Gastrocnemius medialis (tissue), 4 donors: ENCODE data around the gene SLC1A4. TPM values are rescaled to one million over a fixed set of nuclear protein-coding genes. Genes with fewer than 3 reads are reported as not detected.
"Not testable (repeated sequence)": the region's sequence is repeated elsewhere in the genome, so short reads cannot be mapped to it uniquely, and the experiment has no call there.

ENCODE experiments used
- ATAC-seq, 2 donors: fragments of 150-250 bp; one replicate each; pipeline ENCODE4 v1.9.1; 2016
- DNase-seq, 2 donors: peaks; one replicate each; pipeline ENCODE4 v3.0.0-alpha.2; 2019
- H3K27ac ChIP-seq, 4 donors: fragments of 200-600 bp; sonication (generic); 1 replicate in 1 of 4; 2 replicates in 3 of 4; pipeline ENCODE4 v1.5.1; 2016 to 2018; ENCODE audit warnings: mild to moderate bottlenecking in 2 of 4, moderate library complexity in 1 of 4
- H3K27me3 ChIP-seq, 3 donors: fragments of 200-600 bp; sonication (generic) in 2 of 3; 1 replicate in 1 of 3; 2 replicates in 2 of 3; pipeline versions ENCODE4 v1.5.1 to v1.6.0; 2016 to 2019; ENCODE audit warnings: mild to moderate bottlenecking in 1 of 3, moderate library complexity in 1 of 3
- H3K36me3 ChIP-seq, 2 donors: fragments of 200-600 bp; sonication (generic) in 1 of 2; one replicate each; pipeline ENCODE4 v1.5.1; 2017 to 2018
- H3K4me1 ChIP-seq, 2 donors: fragments of 200-600 bp; sonication (generic) in 1 of 2; one replicate each; pipeline ENCODE4 v1.5.1; 2016 to 2017; ENCODE audit warnings: mild to moderate bottlenecking in 2 of 2
- H3K4me3 ChIP-seq, 4 donors: fragments of 200-600 bp; sonication (generic) in 3 of 4; 1 replicate in 1 of 4; 2 replicates in 3 of 4; pipeline ENCODE4 v1.5.1; 2016 to 2019; ENCODE audit warnings: mild to moderate bottlenecking in 2 of 4
- H3K9me3 ChIP-seq, 3 donors: fragments of 200-600 bp; sonication (generic) in 2 of 3; 1 replicate in 1 of 3; 2 replicates in 2 of 3; pipeline ENCODE4 v1.5.1; 2016 to 2019
- POLR2A ChIP-seq, 2 donors: fragments of 450-650 bp; IDR thresholded peaks; one replicate each; pipeline ENCODE4 v1.6.1; 2017; ENCODE audit warnings: antibody characterized with exemption in 2 of 2, mild to moderate bottlenecking in 2 of 2, moderate library complexity in 2 of 2
- in situ Hi-C, 4 donors: fragments of 200-750 bp; cut with MboI; loops; one replicate each; pipeline versions ENCODE4 v1.15.0 to v1.8.0; 2017; ENCODE audit warnings: low sequenced_read_pairs in 4 of 4
- intact Hi-C: fragments of 100-400 bp; cut with DNase I; formaldehyde crosslinking; loops from one replicate; pipeline ENCODE4 v1.15.1; 2023; ENCODE audit warnings: low total_unique reads
- total RNA-seq, 4 donors: library from RNA; depleted of rRNA; stranded (reverse); fragments of >200 nt; gene quantifications; one replicate each; pipeline versions ENCODE4 v1.1.0 to v1.2.3, GENCODE V29; 2016
- TF ChIP-seq, protein P1 (sequence below), 5 experiments: fragments of 450-650 bp in 3 of 5; fragments of 200-600 bp in 2 of 5; sonication (generic) in 2 of 5; IDR thresholded peaks in 4 of 5; conservative IDR thresholded peaks in 1 of 5; 1 replicate in 4 of 5; 2 replicates in 1 of 5; pipeline ENCODE4 v1.5.1; 2016 to 2019; ENCODE audit warnings: antibody characterized with exemption in 5 of 5, mild to moderate bottlenecking in 3 of 5, moderate library complexity in 3 of 5

Gene SLC1A4
- total RNA-seq, 4 donors from 2014 or later: 5.4 to 54.1 (median 14.1) TPM

DNA sequence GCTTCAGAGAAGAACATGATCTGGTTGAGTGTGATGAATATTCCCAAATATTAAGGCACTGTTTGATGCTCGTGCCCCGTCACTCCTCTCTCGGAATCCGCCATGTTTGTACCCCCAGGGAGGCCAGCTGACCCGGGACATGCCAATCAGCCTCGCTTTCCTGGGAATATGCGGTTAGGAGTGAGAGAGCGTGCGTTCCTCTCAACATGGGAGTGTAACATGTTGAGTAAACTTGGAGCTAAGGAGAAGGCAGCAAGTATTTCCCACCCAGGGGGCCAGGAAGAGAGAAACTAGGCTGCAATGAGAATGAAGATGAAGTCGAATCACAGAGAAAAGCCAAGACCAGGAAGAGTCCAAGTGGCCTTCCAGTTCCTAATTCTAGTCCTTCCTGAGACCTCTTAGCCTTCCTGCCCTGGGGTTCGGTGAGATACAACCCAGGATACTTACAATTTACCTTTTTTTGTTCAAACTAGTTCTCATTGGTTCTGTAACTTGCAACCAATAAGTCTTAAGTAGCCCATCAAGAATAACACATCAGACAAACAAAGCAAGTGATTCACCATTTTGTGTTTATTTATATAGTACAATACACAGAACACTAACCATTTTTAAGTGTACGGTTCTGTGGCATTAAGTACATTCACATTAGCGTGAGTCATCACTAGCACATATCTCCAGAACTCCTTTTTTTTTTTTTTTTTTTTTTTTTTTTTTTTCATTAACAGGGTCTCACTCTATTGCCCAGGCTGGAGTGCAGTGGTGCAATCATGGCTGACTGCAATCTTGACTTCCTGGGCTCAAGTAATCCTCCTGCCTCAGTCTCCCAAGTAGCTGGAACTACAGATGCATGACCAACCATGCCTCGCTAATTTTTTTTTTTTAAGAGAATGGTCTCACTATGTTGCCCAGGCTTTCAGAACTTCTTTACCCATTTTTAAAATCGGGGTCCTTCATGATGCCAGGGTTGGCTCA is 36.4 kb upstream of the SLC1A4 start:
- Histone ChIP-seq H3K27me3 (no peaks in the 10 kb centered on the region), H3K36me3 (no peaks in the 10 kb centered on the region), H3K9me3 (no peaks in the 10 kb centered on the region), H3K4me1 (peaks cover 21 to 23% of the 10 kb centered on the region in 2 donors), H3K27ac (no peak overlapping the region), H3K4me3 (no peak overlapping the region)
- DNase-seq (no peak), ATAC-seq (no peak)
- in situ Hi-C loops (no loop called here), intact Hi-C loops (no loop called here)
- TF ChIP-seq POLR2A (IDR thresholded peaks at IDR 0.05): no peak

DNA sequence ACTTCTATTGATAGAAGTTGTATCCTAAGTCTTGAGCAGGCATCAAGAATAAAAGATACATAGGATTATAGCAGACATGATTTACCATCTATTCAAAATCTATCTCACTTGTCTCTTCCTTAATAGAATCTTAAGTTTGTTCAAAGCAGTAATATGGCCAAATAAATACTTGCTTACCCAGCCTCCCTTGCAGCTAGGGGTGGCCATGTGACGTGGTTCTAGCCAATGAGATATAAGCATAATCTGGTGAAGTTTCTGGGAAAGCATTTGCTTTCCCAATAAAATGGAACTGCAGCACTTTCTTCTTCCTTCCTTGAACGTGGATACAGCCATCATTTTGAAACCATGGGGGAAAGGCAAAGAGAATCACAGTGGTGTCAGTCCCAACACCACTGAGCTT is 33.7 kb upstream of the SLC1A4 start:
- TF ChIP-seq, protein P1, sequence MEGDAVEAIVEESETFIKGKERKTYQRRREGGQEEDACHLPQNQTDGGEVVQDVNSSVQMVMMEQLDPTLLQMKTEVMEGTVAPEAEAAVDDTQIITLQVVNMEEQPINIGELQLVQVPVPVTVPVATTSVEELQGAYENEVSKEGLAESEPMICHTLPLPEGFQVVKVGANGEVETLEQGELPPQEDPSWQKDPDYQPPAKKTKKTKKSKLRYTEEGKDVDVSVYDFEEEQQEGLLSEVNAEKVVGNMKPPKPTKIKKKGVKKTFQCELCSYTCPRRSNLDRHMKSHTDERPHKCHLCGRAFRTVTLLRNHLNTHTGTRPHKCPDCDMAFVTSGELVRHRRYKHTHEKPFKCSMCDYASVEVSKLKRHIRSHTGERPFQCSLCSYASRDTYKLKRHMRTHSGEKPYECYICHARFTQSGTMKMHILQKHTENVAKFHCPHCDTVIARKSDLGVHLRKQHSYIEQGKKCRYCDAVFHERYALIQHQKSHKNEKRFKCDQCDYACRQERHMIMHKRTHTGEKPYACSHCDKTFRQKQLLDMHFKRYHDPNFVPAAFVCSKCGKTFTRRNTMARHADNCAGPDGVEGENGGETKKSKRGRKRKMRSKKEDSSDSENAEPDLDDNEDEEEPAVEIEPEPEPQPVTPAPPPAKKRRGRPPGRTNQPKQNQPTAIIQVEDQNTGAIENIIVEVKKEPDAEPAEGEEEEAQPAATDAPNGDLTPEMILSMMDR (IDR thresholded peaks at IDR 0.05 in 4 of 5, conservative IDR thresholded peaks at IDR 0.05 in 1 of 5): no peak
- no peak for TF ChIP-seq POLR2A (IDR thresholded peaks at IDR 0.05)

DNA sequence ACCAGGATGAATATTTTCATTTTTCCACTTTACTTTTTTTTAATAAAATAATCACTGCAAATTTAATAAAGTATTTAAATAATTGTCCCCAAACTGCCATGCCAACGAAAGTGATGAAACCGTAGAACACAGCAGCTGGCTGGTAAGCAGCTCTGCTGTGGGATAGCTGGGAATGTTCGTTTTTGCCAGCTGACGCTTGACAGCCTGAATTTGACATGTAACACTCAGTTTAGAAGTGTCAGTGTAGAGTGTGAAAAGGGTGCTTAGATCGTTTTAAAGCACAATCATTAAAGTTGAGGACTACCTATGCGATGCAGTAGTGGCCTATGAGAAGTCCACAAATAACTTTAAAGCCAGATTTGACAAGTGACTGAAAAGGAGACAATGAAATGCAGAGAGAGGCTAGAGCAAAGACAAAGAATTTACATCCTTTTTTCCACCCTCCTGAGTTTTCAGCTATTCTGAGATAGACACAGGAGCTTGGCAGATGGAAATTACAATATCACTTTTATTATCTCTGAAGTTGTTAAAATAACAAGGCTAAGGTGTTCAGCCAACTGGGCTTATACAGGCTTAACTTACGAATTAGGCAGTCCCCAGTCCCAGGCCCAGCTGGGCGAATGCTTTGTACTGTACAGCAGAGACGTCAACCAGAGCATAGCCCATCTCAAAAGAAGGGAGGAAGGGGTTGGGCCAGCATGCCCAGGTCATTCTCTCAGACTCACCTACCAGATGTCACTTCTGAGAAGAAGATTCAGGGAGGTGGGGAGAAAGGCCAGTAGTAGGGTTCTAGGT is 31.9 kb upstream of the SLC1A4 start:
- TF ChIP-seq, protein P1 (IDR thresholded peaks at IDR 0.05 in 4 of 5, conservative IDR thresholded peaks at IDR 0.05 in 1 of 5): no peak
- TF ChIP-seq POLR2A (IDR thresholded peaks at IDR 0.05): no peak
- H3K27me3 ChIP-seq: no peaks in the 10 kb centered on the region
- H3K4me1 ChIP-seq: peaks cover 7 to 11% of the 10 kb centered on the region in 2 donors
- in situ Hi-C loops (no loop called here), intact Hi-C loops (no loop called here)
- H3K27ac ChIP-seq: no peak overlapping the region
- ATAC-seq (no peak), DNase-seq (no peak)
- no peaks in the 10 kb centered on the region for H3K36me3 ChIP-seq
- H3K4me3 ChIP-seq: no peak overlapping the region
- no peaks in the 10 kb centered on the region for H3K9me3 ChIP-seq

More for the DNA sequence above, 33.7 kb upstream of the SLC1A4 start:
- H3K4me3 ChIP-seq: no peak overlapping the region
- no peak for DNase-seq
- no peak overlapping the region for H3K27ac ChIP-seq
- no peaks in the 10 kb centered on the region for H3K27me3 ChIP-seq
- in situ Hi-C loops (no loop called here), intact Hi-C loops (no loop called here)
- H3K9me3 ChIP-seq: no peaks in the 10 kb centered on the region
- H3K4me1 ChIP-seq: peaks cover 16 to 19% of the 10 kb centered on the region in 2 donors
- no peaks in the 10 kb centered on the region for H3K36me3 ChIP-seq
- no peak for ATAC-seq

DNA sequence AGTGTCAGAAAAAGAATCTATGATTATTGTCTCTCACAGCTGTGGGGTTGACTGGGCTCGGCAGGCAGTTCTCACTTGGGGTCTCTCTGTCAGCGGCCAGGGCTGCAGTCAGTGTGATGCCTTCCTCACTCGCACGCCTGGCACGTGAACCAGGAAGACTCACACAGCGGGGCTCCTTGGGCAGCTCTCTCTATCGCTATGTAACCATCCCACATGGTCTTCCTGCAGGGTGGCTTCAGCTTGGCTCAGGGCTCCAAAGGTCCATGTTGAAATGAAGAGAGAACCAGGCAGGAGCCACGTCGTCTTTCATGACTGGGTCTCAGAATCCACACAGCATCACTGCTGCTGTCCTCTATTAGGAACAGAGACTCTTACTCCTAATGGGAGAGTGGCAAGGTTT is 30.6 kb upstream of the SLC1A4 start:
- H3K27me3 ChIP-seq: no peaks in the 10 kb centered on the region
- H3K4me3 ChIP-seq: no peak overlapping the region
- H3K9me3 ChIP-seq: no peaks in the 10 kb centered on the region
- no peaks in the 10 kb centered on the region for H3K36me3 ChIP-seq
- intact Hi-C loops: no loop called here
- in situ Hi-C loops: no loop called here
- ATAC-seq (no peak), DNase-seq (no peak)
- TF ChIP-seq, protein P1 (IDR thresholded peaks at IDR 0.05 in 4 of 5, conservative IDR thresholded peaks at IDR 0.05 in 1 of 5): no peak
- no peak for TF ChIP-seq POLR2A (IDR thresholded peaks at IDR 0.05)
- H3K27ac ChIP-seq: no peak overlapping the region
- peaks cover 7 to 11% of the 10 kb centered on the region in 2 donors for H3K4me1 ChIP-seq

DNA sequence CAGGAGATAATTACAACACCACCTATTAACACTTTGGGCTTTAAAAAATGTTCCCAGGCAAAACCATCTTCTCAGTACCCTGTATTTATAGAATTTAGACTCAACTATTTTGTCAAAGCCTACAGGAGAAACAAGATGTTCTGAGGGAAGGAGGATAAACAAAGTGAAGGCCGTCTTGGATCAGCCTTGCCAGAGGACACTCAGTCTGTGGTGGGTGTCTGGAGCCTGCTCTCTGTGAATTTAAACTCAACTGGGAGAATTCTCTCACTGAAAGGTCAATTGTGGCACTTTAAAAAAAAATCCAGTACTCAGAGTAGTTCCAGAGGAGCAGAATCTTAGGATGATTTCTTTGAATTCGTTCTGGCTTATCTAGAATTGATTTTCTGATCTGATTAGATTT is 28.4 kb upstream of the SLC1A4 start:
- Histone ChIP-seq H3K4me1 (peaks cover 7 to 11% of the 10 kb centered on the region in 2 donors), H3K9me3 (no peaks in the 10 kb centered on the region), H3K27ac (no peak overlapping the region), H3K4me3 (no peak overlapping the region), H3K27me3 (no peaks in the 10 kb centered on the region), H3K36me3 (no peaks in the 10 kb centered on the region)
- intact Hi-C loops: no loop called here
- no peak for DNase-seq
- no peak for TF ChIP-seq POLR2A (IDR thresholded peaks at IDR 0.05)
- TF ChIP-seq, protein P1 (IDR thresholded peaks at IDR 0.05 in 4 of 5, conservative IDR thresholded peaks at IDR 0.05 in 1 of 5): no peak
- no peak for ATAC-seq
- in situ Hi-C loops: no loop called here

DNA sequence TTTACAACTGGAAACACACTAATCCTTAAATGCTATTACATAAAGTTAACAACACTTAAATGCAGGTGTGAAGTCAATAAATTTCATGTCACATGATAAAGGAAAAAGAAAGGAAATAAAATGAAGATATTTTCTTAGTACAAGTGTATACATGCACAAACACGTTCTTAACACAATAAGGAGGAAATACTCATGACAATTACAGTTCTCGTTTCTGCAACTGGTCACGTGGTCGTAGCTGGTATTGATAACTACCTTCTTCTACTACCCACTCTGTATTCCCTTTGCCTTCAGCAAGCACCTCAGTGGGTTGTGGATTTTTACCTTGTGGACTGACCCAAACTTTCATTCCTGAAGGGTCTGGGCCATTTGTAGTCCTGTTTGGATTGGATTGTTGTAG is 26.1 kb upstream of the SLC1A4 start:
- H3K27ac ChIP-seq, H3K4me3 ChIP-seq, DNase-seq, H3K4me1 ChIP-seq, H3K27me3 ChIP-seq, intact Hi-C loops, in situ Hi-C loops, H3K36me3 ChIP-seq, ATAC-seq, H3K9me3 ChIP-seq: not testable (repeated sequence)
